K562 (cell line): Measurements from ENCODE around the gene LMLN. TPM values are rescaled to one million over a fixed set of nuclear protein-coding genes. Genes with fewer than 3 reads are reported as not detected.

ENCODE experiments used
- ARNT ChIP-seq, 2 experiments: fragments of 450-650 bp; IDR thresholded peaks; 2 replicates each; pipeline ENCODE4 v1.6.1; 2016; ENCODE audit warnings: mild to moderate bottlenecking in 1 of 2
- DIDO1 ChIP-seq: fragments of 450-650 bp; IDR thresholded peaks from 2 replicates; pipeline ENCODE4 v1.6.1; 2016; ENCODE audit warnings: low read depth, missing biosample characterization, missing genetic modification characterization
- ELK3 ChIP-seq: fragments of 450-650 bp; formaldehyde crosslinking; IDR thresholded peaks from 2 replicates; pipeline ENCODE4 v1.4.0; 2020; ENCODE audit warnings: mild to moderate bottlenecking
- HNRNPUL1 ChIP-seq: fragments of 200-400 bp; formaldehyde crosslinking; IDR thresholded peaks from 2 replicates; pipeline ENCODE4 v1.6.1; 2017; ENCODE audit warnings: low read length
- RBM15 ChIP-seq: fragments of 200-400 bp; formaldehyde crosslinking; IDR thresholded peaks from 2 replicates; pipeline ENCODE4 v1.6.1; 2018; ENCODE audit warnings: mild to moderate bottlenecking, low read length, moderate library complexity; ENCODE audit not compliant: insufficient read depth
- SP2 ChIP-seq: IDR thresholded peaks from 2 replicates; pipeline ENCODE4 v1.6.1; 2011; ENCODE audit warnings: mild to moderate bottlenecking, low read depth, low read length, moderate library complexity; ENCODE audit not compliant: poor library complexity, severe bottlenecking; ENCODE audit errors: extremely low read depth
- TAL1 ChIP-seq: fragments of 450-650 bp; IDR thresholded peaks from 2 replicates; pipeline ENCODE4 v1.6.1; 2016; ENCODE audit warnings: mild to moderate bottlenecking
- TBL1XR1 ChIP-seq, 2 experiments: IDR thresholded peaks; 2 replicates each; pipeline ENCODE4 v1.6.1; 2012; ENCODE audit warnings: improper control_type of control experiment in 2 of 2, low read length in 2 of 2, mild to moderate bottlenecking in 1 of 2
- TRIM24 ChIP-seq, 2 experiments: fragments of 450-650 bp; IDR thresholded peaks; 2 replicates each; pipeline ENCODE4 v1.6.1; 2016
- ZEB2 ChIP-seq: fragments of 450-650 bp; IDR thresholded peaks from 2 replicates; pipeline ENCODE4 v1.6.1; 2016
- ZNF274 ChIP-seq: IDR thresholded peaks from 2 replicates; pipeline ENCODE4 v1.6.1; 2011; ENCODE audit warnings: low read depth, mild to moderate bottlenecking, low read length, moderate library complexity, borderline replicate concordance
- ZNF3 ChIP-seq: fragments of 250-450 bp; sonication (Bioruptor Pico); IDR thresholded peaks from 2 replicates; pipeline ENCODE4 v1.5.0; 2021; ENCODE audit warnings: mild to moderate bottlenecking, moderate library complexity
- ZNF444 ChIP-seq: fragments of 250-450 bp; sonication (Bioruptor Pico); IDR thresholded peaks from 2 replicates; pipeline ENCODE4 v1.4.0; 2020; ENCODE audit warnings: mild to moderate bottlenecking, moderate library complexity
- ZNF586 ChIP-seq: fragments of 450-650 bp; formaldehyde crosslinking; conservative IDR thresholded peaks from 2 replicates; pipeline ENCODE4 v1.4.0; 2020; ENCODE audit warnings: mild to moderate bottlenecking, moderate library complexity
- polyA plus RNA-seq, 8 experiments: library from polyadenylated mRNA; depleted of rRNA in 4 of 8; stranded (reverse) in 5 of 8; unstranded in 3 of 8; fragments of >200 nt; fragmentation: Nextera tagmentation in 2 of 8; fragmentation: Illumina TruSeq in 1 of 8; extraction: Ambion mirVana in 2 of 8; extraction: Trizol in 1 of 8; gene quantifications; 2 replicates each; pipeline versions ENCODE4 v1.2.1 to v1.2.3, GENCODE V29; 2011 to 2014; ENCODE audit warnings: inconsistent platforms in 1 of 8, missing spikeins in 1 of 8
- total RNA-seq, 7 experiments: library from RNA; depleted of rRNA in 6 of 7; stranded (reverse); fragments of >200 nt in 6 of 7; fragmentation: Illumina TruSeq in 2 of 7; extraction: Trizol in 2 of 7; gene quantifications; 2 replicates each; pipeline versions ENCODE4 v1.2.1 to v1.2.3, GENCODE V29; 2011 to 2021; ENCODE audit warnings: low replicate concordance in 1 of 7
- TF ChIP-seq, protein P1 (sequence below), 2 experiments: fragments of 450-650 bp in 1 of 2; sonication (generic) in 1 of 2; formaldehyde crosslinking in 1 of 2; IDR thresholded peaks in 1 of 2; conservative IDR thresholded peaks in 1 of 2; 2 replicates each; pipeline versions ENCODE4 v1.6.1 to v1.8.1; 2016 to 2023; ENCODE audit warnings: mild to moderate bottlenecking in 2 of 2, moderate library complexity in 2 of 2, inconsistent platforms in 1 of 2, missing genetic modification reagents in 1 of 2
- TF ChIP-seq, protein P2 (sequence below): fragments of 450-650 bp; IDR thresholded peaks from 2 replicates; pipeline ENCODE4 v1.6.1; 2016; ENCODE audit warnings: borderline replicate concordance
- TF ChIP-seq, protein P3 (sequence below), 2 experiments: fragments of 450-650 bp; IDR thresholded peaks; 2 replicates each; pipeline ENCODE4 v1.6.1; 2016; ENCODE audit warnings: mild to moderate bottlenecking in 2 of 2, borderline replicate concordance in 1 of 2, low read depth in 1 of 2, moderate library complexity in 1 of 2

Gene LMLN
- total and polyA plus RNA-seq, 9 of the 15 experiments (the other 6 are each of a cell fraction or from before 2014, with no cell fraction given) = 2.2 to 15.9 (median 6.9) TPM

- TF ChIP-seq SP2 (no peak), DIDO1 (tag) (no peak), RBM15 (no peak), ZNF3 (no peak), TBL1XR1 (IDR thresholded peaks at IDR 0.05; ENCODE audit: low read length in 2 of 2) (no peak), ZNF444 (CRISPR knock-in tag) (no peak), ZNF586 (no peak), HNRNPUL1 (no peak), ZEB2 (0 out of 2 replicates have a peak, but pooled peaks have one; percentile 17), TRIM24 (IDR thresholded peaks at IDR 0.05) (peak; percentile 40 to 64; a peak in 3 of 4 replicates), ELK3 (no peak), TAL1 (peak; percentile 83), ARNT (IDR thresholded peaks at IDR 0.05) (peak in 1 of 2 experiments; percentile 36; a peak in 1 of 4 replicates), ZNF274 (no peak)
- TF ChIP-seq, protein P1, sequence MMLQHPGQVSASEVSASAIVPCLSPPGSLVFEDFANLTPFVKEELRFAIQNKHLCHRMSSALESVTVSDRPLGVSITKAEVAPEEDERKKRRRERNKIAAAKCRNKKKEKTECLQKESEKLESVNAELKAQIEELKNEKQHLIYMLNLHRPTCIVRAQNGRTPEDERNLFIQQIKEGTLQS (IDR thresholded peaks at IDR 0.05) = no peak
- TF ChIP-seq, protein P1 (CRISPR knock-in tag; conservative IDR thresholded peaks at IDR 0.05) = no peak
- TF ChIP-seq, protein P2, sequence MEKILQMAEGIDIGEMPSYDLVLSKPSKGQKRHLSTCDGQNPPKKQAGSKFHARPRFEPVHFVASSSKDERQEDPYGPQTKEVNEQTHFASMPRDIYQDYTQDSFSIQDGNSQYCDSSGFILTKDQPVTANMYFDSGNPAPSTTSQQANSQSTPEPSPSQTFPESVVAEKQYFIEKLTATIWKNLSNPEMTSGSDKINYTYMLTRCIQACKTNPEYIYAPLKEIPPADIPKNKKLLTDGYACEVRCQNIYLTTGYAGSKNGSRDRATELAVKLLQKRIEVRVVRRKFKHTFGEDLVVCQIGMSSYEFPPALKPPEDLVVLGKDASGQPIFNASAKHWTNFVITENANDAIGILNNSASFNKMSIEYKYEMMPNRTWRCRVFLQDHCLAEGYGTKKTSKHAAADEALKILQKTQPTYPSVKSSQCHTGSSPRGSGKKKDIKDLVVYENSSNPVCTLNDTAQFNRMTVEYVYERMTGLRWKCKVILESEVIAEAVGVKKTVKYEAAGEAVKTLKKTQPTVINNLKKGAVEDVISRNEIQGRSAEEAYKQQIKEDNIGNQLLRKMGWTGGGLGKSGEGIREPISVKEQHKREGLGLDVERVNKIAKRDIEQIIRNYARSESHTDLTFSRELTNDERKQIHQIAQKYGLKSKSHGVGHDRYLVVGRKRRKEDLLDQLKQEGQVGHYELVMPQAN = no peak
- TF ChIP-seq, protein P3, sequence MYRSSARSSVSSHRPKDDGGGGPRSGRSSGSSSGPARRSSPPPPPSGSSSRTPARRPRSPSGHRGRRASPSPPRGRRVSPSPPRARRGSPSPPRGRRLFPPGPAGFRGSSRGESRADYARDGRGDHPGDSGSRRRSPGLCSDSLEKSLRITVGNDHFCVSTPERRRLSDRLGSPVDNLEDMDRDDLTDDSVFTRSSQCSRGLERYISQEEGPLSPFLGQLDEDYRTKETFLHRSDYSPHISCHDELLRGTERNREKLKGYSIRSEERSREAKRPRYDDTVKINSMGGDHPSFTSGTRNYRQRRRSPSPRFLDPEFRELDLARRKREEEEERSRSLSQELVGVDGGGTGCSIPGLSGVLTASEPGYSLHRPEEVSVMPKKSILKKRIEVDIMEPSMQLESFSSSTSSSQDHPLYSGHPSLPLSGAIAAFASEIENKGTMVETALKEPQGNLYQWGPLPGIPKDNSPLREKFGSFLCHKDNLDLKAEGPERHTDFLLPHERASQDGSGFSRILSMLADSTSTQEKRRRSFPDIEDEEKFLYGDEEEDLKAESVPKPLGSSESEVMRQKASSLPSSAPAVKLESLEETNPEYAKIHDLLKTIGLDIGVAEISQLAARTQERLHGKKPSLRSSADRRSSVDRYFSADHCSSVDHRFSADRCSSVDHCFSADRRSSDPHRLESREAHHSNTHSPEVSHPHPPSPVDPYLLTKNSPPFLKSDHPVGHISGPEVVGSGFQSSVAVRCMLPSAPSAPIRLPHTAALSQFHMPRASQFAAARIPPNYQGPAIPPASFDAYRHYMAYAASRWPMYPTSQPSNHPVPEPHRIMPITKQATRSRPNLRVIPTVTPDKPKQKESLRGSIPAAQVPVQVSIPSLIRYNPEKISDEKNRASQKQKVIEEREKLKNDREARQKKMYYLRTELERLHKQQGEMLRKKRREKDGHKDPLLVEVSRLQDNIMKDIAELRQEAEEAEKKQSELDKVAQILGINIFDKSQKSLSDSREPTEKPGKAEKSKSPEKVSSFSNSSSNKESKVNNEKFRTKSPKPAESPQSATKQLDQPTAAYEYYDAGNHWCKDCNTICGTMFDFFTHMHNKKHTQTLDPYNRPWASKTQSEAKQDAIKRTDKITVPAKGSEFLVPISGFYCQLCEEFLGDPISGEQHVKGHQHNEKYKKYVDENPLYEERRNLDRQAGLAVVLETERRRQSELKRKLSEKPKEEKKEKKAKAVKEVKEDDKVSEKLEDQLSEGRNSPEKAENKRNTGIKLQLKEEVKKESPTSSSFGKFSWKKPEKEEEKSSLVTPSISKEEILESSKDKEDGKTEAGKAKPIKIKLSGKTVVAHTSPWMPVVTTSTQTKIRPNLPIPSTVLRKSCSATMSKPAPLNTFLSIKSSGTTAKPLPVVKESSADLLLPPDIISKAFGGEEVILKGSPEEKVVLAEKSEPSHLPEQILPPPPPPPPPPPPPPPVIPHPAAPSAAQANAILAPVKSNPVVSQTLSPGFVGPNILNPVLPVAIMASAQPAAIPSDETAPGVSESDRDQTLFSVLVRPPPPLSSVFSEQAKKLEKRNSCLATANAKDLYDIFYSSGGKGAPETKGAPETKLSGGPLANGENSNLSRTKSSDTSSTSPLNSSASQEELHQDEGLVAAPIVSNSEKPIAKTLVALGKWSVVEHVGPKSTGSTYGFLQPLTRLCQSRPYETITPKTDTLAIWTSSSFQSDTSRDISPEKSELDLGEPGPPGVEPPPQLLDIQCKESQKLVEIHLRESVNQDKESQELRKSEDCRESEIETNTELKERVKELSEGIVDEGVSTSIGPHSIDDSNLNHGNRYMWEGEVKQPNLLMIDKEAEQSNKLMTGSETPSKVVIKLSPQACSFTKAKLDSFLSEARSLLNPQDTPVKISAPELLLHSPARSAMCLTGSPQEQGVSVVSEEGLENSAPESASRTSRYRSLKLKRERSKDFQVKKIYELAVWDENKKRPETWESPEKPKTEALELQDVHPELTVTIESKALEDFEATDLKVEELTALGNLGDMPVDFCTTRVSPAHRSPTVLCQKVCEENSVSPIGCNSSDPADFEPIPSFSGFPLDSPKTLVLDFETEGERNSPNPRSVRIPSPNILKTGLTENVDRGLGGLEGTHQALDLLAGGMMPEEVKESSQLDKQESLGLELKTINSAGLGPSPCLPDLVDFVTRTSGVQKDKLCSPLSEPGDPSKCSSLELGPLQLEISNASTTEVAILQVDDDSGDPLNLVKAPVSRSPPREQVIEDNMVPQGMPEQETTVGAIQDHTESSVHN (IDR thresholded peaks at IDR 0.05; ENCODE audit: borderline replicate concordance in 1 of 2, low read depth in 1 of 2) = no peak
These were observed 132.3 kb downstream of the LMLN start (continued) for GRCh38 chr3:198092276-198092675.
